Activated CD8-positive, alpha-beta memory T cell treated with anti-CD3 and anti-CD28 coated beads, Interleukin-2, amount 50 U/mL, for 48 hours (primary cell): ENCODE results near the gene MRPL55.
A peak's percentile ranks its signal among the peaks of the same experiment; 100 is the strongest.

Experiments
- DNase-seq: peaks from one replicate; pipeline ENCODE4 v3.0.0-alpha.2; 2020

The MRPL55 gene

DNA sequence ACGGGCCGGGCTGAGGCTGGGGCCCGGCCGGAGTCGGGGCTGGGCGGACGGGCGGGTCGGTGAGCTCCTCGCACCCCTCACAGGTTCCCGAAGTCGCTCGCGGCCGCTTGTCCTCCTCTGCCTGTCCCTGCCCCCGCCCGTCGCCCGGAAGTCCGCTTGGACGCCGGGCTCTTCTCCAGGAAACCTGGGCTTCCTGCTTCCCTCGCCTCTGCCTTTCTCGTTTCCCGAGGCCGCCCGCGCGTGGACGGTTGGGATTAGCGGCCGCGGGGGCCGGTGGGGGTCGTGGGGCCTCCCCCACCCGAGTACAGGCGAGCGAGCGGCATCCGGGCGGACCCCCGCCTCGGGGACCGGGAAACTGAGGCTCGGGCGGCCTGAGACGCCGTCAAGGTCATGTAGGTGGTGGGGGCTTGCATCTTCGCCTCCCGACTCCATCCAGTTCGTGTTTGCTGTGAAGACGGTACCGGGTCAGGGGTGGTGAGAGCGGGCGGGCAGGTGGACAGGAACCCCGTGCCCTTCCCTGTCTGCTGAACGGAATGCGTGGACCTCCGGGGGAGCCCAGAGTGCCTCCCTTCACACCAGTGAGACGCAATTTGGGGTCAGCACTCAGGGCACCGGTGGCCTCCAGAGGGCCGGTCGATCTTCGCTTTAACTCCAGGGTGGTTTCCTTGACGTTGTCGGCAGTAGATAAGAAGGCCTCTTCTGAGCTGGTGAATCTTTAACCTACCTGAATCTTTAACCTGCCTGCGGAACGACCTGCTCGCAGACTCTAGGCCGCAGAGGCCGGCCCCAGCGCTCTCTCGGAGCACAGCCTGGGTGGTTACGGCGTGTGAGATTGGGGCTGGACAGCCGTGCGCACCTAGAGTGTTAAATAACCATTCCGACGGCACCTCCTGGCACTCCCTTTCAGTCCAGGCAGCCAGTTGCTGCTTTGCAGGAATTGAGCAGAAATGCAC lies 25.9 kb downstream of the MRPL55 start:
- peak; percentile 69 for DNase-seq

DNA sequence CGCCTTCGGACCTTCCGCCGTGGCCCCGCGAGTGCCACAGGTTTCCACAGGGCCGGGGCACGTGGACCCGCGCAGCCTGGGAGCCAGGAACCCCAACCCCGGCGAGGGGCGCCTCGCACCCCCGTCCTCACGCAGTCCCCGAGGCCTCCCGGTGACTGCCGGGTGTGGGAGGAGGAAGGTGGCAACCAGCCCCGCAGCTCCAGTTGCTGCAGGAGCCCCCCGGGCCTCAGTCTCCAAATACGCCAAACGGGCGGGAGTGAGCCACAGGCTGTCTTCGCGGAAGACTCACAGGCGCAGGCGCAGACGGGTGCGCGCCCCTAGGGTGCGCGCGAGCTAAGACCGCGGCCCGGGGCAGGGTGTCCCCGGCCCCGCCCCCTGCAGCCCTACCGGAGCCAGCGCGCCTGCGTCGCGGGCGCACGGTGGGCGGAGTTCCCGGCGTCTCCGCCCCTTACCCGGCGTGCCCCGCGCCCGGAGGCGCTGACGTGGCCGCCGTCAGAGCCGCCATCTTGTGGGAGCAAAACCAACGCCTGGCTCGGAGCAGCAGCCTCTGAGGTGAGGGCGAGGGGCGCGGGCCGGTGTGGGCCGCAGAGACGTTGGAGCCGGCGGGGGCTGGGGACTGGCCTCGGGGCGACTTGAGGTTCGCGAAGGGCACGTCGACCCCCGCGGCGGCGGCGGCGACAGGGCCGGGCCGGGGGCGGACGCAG lies 26.7 kb downstream of the MRPL55 start, which contains the start of gene ARF1:
Gene ARF1, plus strand, starts transcription at position 495 of the 704 bp plus-strand sequence. CDS start 14,407 bp downstream, outside the sequence.
- DNase-seq: peak; percentile 97

DNA sequence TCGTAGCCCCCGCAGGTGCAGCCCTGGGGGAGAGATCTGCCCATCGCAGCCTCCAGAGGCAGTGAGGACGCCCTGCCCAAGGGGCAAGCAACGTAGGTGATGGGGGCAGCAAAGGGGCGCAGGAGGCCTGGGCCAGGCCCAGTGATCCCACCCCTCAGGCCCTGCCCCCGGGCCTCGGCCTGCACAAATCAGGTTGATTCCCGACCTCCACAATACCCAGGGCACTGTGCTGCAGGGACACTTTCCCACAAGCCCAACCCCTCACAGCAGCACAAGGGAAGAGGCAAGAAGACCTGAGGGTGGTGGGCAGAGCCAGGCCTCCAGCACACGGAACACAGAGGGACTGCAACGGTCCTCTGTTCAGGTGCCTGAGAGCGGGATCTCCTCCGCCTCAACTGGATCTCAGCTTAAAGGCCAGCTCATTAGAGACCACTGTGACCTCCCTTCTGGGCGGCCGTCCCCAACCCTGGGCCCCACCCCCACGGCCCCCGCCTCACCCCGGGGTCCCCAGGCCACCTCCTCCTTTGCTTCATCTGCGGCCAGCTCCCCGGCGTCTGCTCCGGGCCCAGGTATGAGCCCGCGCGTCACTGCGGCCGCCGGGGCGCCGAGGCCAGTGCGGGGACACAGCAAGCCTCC lies 27.4 kb downstream of the MRPL55 start:
- no peak for DNase-seq

DNA sequence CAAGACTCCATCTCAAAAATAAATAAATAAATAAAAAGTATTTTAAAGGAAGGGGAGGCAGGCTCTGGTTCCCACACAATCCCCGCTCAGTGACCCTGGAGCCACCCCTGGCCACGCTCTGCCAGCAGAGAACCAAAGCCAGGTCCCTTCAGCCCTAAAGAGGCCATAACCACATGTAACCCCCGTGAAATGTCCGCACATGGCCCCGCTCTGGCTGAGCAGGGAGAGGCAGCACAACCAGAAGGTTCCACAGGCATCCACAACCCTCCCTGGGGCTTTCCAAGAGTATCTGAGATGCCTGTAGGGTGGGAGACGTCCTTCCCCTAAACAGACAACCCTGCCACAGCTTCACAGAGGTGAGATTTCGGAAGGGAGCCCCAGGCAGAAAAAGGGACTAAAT lies 28.0 kb downstream of the MRPL55 start:
- DNase-seq: no peak

DNA sequence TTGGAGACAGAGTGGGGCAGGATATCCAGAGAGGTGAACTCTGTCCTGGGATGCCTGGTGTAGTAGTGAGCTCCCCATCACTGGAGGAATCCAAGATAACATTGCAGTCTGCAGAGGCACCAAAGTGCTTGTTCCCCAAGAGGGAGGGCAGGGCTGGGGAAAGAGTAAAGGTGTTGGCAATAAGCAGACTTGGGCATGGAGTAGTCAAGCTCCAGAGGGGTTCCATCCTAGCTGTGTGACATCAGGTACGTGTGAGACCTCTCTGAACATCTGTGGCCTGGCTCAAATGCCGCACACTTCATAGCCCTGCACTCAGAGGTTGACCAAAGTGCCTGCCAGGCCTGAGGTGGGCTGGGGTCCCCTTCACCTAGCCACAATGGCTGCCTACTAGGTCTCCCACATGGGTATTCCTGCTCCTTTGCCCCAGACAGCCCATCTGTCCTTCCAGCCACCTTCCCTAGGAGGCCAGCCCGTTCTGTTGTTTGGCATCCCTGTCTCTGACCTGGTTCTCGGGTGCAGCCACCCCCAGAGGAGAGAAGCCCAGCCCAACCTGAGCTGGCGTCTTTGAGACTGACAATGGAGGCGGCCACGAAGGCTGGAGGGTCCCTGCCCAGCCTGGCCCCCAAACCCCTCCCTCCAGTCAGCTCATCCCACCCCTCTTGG lies 29.4 kb downstream of the MRPL55 start:
- DNase-seq: no peak

DNA sequence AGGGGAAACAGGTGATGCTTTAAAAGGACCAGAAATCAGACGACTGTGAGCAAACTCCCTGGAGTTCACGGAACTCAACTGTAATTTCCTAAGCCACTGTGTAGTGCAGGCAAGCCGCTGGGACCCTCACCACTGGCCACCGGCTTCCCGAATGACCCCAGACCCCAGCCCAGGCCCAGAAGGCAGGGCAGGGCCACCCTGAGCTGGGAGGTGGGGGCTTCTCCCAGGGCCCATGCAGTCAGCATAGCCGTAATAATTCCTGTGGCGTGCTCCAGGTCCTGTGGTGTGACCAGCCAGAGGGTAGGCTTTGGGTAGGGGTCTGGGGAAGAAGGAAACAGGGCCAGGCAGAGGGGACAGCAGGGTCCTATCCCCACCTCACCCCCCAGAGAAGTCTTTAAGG lies 30.1 kb downstream of the MRPL55 start:
- DNase-seq: no peak

DNA sequence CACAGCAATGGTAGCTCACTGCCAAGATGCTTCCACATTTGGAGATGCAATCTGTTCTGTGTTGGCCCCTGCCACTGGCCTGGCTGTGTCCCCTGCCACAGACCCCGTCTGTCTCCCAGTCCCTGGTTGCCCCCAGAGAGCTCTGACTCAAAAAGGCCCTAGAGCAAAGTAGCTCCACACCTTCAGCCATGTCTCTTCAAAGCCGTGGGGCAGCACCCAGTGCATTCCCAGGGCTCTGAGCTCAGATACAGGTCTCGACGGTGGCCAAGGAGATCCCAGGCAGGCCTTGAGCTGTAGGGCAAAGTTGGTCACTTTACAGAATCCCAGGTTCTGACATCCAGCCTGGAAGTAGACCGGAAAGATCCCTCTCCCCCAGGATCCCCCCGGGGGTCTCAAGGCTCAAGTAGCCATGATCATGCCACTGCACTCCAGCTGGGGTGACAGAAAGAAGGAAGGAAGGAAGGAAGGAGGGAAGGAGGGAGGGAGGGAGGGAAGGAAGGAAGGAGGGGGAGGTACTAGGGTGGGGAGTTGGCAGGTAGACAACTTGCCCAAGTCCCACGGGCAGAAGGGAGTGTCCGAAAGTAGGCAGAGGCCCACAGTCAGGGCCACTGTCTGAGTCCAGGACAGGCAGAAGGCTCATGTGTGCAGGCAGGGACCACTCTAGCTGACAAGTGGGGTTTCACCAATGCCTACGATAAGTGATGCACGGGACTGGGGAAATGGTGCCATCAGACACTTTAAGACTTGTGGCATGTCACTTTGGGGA lies 31.4 kb downstream of the MRPL55 start:
- no peak for DNase-seq

DNA sequence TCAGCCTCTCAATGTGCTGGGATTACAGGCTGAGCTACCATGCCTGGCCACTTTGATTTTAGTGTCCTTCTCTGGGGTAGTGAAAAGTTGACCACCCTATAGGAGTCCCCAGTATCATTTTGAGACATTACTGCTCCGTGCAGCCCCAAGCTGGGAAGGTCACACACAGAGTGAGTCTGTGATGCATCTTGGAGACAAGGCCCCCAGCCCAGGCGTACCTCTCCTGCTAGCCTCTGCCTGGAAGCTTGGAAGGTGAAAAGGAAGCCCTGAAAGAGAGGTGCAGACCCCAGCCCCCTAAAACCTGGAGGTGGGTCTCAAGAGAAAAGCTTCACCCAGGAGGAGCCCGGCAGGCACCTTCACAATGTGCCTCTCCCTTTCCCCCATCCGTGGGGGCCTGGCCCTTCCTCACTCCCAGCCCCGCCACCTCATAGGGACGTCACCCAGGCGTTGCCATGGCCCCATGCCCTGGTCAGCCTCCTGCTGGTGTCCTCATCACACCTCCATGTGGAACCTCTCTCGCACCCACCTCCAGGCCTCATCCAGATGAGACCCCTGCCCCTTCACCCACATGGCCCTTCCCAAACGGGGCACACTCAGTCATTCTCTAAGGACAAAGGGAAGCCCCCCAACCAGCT lies 32.2 kb downstream of the MRPL55 start:
- no peak for DNase-seq

DNA sequence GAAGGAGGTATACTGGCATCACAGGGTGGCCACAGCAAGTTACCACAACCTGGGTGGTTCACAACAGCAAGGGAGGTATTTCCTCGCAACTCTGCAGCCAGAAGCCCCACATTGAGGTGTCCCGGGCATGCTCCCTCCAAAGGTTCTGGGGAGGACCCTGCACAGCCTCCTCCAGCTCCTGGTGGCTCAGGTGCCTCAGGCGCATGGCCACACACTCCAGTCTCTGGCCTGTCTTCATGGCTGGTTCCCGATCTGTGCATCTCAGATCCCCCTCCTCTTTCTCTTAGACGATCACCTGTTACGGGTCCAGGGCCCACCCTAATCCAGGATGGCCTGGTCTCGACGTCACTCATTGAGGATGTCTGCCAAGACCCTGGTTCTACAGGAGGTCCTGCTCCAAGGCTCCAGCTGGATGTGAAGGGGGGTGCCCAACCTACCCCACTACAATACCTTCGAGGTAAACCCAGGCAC lies 33.3 kb downstream of the MRPL55 start:
- no peak for DNase-seq

DNA sequence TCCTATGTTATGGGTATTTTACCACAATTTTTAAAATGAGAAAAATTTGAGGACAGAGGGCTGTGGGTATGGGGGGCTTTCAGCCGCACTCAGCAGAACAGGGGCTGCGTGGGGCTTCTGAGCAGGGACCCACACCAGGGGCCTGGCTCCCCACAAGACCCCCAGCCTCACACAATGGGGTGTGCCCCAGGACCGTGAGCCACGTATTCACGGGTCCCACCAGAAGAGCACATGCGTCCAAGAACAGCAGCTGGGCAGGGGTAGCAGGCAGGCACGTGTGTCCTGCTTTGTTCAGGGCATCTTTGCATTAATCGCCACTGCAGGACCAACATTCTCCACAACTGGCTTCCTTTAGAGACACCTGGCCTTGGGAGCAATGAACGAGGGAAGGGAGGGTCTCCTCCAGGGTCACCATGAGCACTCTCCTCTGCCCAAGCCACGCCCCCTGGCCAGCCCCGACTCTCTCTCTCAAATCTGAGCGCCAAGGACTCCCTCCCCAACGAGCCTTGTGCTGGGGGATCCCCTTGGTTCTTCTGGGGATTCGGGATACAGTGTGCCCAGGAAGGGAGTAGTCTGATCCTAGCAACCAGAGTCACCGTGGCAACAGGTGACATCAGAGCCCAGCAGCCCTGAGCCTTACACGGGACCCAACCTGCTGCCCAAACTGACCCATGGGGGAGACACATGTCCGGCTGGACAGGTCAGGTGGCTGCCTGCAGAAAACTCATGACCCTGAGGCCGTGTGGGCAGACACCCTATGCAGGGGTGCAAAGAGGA lies 34.0 kb downstream of the MRPL55 start:
- DNase-seq: no peak

DNA sequence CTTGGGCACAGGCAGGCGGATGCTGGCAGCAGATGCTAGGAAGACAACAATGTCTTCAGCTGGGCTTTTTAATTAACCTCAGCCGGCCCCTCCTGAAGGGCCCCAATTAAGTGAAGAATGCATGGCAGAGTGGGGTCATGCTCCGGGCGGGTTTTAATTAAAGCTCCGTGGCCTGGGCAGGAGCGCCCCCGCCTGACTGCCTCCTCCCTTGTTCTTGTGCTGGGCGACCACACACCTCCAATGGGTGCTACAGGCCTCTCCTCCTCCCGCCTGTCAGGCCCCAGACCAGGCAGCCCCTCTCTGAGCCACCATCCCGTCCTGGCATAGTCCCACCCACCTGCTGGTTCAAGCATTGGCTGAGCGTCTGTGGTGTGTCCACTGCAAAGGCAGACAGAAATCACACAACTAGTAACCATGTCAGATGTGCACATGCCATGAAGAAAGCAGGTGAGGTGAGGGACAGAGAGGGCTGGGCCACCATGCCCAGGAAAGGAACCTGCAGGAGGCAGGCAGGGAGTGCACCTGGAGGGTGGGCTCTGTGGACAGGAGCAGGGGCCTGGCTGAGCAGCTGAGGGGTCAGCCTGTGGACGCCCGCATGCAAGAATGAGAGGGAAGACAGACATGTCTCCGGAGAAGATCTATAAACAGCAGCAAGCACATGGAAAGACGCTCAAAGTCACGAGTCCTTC lies 35.1 kb downstream of the MRPL55 start:
- no peak for DNase-seq

DNA sequence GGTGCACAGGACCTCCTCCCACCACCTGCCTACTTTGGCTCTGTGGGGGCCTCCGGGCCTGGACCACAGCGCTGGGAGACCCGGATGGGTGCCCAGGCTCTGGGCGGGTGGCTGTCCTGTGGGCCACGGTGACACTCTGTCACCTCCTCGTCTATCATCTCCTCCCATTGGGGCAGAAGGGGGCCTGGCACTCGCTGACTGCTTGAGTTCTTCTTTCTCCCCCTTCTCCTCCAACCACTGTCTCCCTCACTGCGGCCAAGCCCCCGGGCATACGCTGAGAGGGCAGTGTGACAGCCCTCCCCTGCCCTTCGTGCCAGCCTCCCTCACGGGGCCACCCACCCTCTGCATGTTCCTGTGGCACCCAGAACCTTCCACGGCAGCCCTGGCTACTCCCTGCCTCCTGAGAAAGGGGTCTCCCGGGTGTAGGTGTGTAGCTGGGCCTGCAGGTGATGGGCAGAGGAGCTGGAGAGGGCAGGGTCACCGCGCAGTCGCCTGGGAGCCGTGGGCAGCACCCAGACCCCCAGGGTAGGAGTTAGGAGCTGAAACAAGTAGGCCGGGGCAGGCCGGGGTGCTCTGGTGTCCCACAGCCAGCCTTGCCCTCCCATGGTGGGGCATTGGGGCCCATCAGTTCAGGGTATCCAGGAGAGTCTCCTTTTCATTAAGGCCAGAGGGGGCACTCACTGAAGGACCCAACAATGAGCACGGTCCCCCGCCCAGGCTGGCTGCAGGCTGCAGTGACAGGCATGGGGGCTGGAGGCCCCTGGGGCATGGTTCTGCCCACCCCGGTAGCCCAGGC lies 35.8 kb downstream of the MRPL55 start:
- no peak for DNase-seq

DNA sequence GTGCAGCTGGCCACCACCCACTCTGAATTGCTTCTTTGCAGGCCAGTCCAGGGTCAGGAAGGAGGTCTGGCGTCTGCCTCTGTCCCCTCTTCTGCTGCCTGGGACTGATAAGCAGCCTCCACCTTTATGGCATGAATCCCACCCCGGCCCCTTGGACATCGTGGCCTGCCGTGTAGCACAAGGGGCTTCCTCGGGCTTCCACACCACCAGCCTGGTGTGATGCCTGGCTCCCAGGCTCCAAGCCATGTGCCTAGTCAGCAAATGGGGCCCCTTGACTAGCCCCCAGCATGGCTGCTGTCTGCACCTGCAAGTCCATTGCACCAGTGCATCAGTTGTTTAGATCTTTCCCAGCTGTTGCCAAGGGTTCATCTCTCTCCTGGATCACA lies 36.4 kb downstream of the MRPL55 start:
- no peak for DNase-seq

DNA sequence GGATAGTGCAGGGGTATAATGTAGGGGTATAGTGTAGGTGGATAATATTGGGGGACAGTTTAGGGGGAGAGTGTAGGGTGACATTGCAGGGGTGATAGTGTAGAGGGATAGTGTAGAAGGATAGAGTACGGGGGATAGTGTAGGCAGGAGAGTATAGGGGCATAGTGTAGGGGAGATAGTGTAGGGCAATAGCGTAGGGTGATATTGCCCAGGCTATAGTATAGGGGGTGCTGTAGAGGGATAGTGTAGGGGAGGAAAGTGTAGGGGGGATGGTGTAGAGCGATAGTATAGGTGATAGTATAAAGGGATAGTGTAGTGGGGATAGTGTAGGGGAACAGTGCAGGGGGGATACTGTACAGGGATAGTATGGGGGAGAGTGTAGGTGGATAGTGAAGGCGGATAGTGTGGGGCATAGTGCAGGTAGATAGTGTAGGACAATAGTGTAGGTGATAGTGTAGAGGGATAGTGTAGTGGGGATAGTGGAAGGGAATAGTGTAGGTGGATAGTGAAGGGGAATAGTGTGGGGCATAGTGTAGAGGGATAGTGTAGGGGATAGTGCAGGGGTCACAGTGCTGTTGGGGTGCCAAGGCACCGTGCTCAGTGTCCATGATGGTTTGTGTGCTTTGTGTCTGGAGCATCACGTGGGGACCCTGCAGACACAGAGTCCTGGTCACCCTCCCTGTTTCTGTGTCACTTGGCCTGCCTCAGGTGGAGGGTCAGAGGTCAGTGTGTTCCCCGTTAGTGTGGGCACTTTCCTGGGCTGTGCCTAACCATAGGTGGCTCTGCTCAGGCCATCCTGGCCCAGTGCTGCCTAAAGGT lies 37.1 kb downstream of the MRPL55 start:
- DNase-seq: no peak

DNA sequence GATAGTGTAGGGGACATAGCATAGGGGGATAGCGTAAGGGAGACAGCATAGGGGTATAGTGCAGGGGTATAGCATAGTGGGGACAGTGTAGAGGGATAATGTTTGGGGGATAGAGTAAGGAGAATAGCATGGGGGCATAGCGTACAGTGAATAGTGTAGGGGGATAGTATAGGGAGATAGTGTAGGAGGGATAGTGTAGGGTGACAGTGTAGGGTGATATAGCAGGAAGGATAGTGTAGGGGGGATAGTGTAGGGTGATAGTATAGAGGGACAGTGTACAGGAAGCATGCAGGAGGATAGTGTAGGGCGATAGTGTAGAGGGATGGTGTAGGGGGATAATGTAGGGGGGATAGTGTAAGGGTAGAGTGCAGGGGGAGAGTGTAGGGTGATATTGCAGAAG lies 38.2 kb downstream of the MRPL55 start:
- no peak for DNase-seq

DNA sequence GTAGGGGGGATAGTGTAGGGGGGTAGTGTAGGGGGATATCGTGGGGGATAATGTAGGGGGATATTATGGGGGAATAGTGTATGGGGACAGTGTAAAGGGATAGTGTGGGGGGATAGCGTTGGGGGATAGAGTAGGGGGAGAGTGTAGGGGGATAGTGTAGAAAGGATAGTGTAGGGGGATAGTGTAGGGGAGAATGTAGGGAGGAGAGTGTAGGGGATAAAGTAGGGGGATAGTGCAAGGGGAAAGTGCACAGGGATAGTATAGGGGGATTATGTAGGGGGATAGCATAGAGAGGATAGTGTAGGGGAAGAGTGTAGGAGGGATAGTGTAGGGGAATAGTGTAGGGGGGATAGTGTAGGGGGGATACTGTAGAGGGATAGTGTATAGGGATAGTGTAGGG lies 38.9 kb downstream of the MRPL55 start:
- DNase-seq: no peak

DNA sequence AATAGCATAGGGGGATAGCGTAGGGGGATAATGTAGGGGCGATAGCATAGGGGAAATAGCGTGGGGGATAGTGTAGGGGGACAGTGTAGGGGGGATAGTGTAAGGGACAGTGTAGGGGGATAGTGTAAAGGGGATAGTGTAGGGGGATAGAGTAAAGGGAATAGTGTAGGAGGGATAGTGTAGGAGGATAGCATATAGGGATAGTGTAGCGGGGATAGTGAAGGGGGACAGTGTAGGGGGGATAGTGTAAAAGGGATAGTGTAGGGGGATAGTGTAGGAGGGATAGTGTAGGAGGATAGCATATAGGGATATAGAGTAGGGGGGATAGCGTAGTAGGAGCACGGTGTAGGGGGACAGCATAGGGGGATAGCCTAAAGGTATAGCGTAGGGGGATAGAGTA lies 40.7 kb downstream of the MRPL55 start:
- no peak for DNase-seq

DNA sequence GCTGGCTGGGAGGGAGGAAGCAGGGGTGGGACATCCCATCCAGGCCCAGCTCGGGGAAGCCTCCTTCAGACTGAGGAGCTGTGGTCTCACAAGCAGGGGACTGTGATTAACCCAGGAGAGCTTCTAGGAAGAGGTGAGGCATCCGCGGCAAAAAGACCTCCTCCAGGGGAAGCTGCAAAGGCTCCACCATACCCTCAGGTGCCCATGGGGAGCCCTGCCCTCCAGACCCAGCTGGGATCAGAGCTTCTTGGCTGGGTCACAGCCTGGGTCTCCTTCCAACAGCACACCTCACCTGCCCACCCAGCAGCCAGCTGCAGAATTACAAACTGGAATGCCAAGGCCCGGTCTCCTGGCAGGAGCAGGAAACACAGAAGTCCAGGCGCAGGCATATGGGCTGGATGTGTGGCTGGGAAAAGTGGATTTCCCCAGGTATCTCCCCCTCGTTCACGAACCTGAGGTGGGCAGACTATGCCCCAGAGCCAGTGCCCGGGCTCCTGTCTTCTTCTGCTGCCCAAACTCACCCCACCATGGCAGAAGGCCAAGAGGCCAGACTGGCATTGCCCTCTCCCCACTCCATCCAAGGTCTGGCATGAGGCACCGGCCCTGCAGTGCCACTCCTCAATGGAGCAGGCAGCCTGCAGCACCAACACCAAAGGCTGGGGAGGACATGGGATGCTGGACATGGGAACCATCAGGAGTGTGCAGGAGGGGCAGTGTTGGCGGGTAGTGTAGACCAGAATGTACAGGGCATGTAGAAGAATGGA lies 42.0 kb downstream of the MRPL55 start:
- DNase-seq: no peak
